Smooth muscle cell (in vitro differentiated cells): ENCODE measurements around the gene ADAMTS5. TPM values are rescaled to one million over a fixed set of nuclear protein-coding genes. Genes with fewer than 3 reads are reported as not detected.

Experiments
- DNase-seq: peaks from one replicate; lab custom pipeline; 2025; ENCODE audit not compliant: unreplicated experiment; lab: John Stamatoyannopoulos, UW
- H2AFZ ChIP-seq: fragments of 200-600 bp; sonication (generic); 2 replicates; pipeline ENCODE4 v1.6.0; 2016; ENCODE audit warnings: antibody characterized with exemption, low read depth, mild to moderate bottlenecking
- H3F3A ChIP-seq: fragments of 200-600 bp; sonication (generic); 2 replicates; pipeline ENCODE4 v1.6.0; 2017; ENCODE audit warnings: antibody characterized with exemption, low read depth
- H3K27ac ChIP-seq: fragments of 200-600 bp; sonication (generic); 2 replicates; pipeline ENCODE4 v1.5.1; 2016; ENCODE audit warnings: low read depth, mild to moderate bottlenecking
- H3K27me3 ChIP-seq: fragments of 200-600 bp; sonication (generic); 2 replicates; pipeline ENCODE4 v1.6.1; 2016; ENCODE audit warnings: low read depth, mild to moderate bottlenecking
- H3K36me3 ChIP-seq: fragments of 200-600 bp; sonication (generic); 2 replicates; pipeline ENCODE4 v1.5.1; 2016; ENCODE audit warnings: low read depth
- H3K4me1 ChIP-seq: fragments of 200-600 bp; sonication (generic); 2 replicates; pipeline ENCODE4 v1.5.1; 2016; ENCODE audit warnings: low read depth
- H3K4me2 ChIP-seq: fragments of 200-600 bp; sonication (generic); 2 replicates; pipeline ENCODE4 v1.6.0; 2016; ENCODE audit warnings: mild to moderate bottlenecking
- H3K4me3 ChIP-seq: fragments of 200-600 bp; sonication (generic); 2 replicates; pipeline ENCODE4 v1.5.1; 2016; ENCODE audit warnings: mild to moderate bottlenecking
- H3K79me2 ChIP-seq: fragments of 200-600 bp; sonication (generic); 2 replicates; pipeline ENCODE4 v1.6.0; 2016; ENCODE audit warnings: low read depth, mild to moderate bottlenecking
- H3K9ac ChIP-seq: fragments of 200-600 bp; sonication (generic); 2 replicates; pipeline ENCODE4 v1.6.0; 2016; ENCODE audit warnings: low read depth
- H3K9me3 ChIP-seq: fragments of 200-600 bp; sonication (generic); replicated peaks from 2 replicates; pipeline ENCODE4 v1.5.1; 2016; ENCODE audit warnings: low read depth
- H4K20me1 ChIP-seq: fragments of 200-600 bp; sonication (generic); 2 replicates; pipeline ENCODE4 v1.6.0; 2016; ENCODE audit warnings: low read depth
- CTCF ChIP-seq: fragments of 200-600 bp; sonication (generic); IDR thresholded peaks from 2 replicates; pipeline ENCODE4 v1.5.1; 2017; ENCODE audit warnings: borderline replicate concordance, mild to moderate bottlenecking, antibody characterized with exemption; ENCODE audit not compliant: insufficient read depth, poor library complexity, severe bottlenecking
- WGBS: methylation state at CpG from one replicate; pipeline ENCODE4 v1.1.7; 2016; ENCODE audit warnings: low lambda C conversion rate; 5-methylcytosine and 5-hydroxymethylcytosine counted together
- polyA plus RNA-seq: library from polyadenylated mRNA; unstranded; fragments of >200 nt; fragmentation: Nextera tagmentation; extraction: Ambion mirVana; gene quantifications from 2 replicates; pipeline ENCODE4 v1.2.1, GENCODE V29; 2016
- total RNA-seq: library from RNA; depleted of rRNA; stranded (reverse); fragments of >200 nt; gene quantifications from 2 replicates; pipeline ENCODE4 v1.2.3, GENCODE V29; 2014

ADAMTS5 gene
- total RNA-seq, result 15.5 and 18.4 TPM in 2 replicates
- 6.5 and 7.6 TPM in 2 replicates for polyA plus RNA-seq

- DNase-seq, result peak; percentile 31
Observed at GRCh38 chr21:26967062-26967913, at the start of gene ADAMTS5. ADAMTS5 (minus strand) TSS chr21:26967088; CDS start chr21:26966391, 697 bp downstream.

GRCh38 chr21:27001526-27001925 is 34.6 kb upstream of the ADAMTS5 start:
- H3K9ac ChIP-seq, result no peak overlapping the region
- no peaks in the 10 kb centered on the region for H3K4me1 ChIP-seq
- H3K79me2 ChIP-seq, result no peaks in the 10 kb centered on the region
- no peak for TF ChIP-seq CTCF
- H3K27me3 ChIP-seq, result no peaks in the 10 kb centered on the region
- no peaks in the 10 kb centered on the region for H3F3A ChIP-seq
- 53% methylated on average over 1 of the region's 1 CpG for WGBS
- no peak overlapping the region for H3K4me3 ChIP-seq
- H2AFZ ChIP-seq, result peak overlapping the region; percentile 59
- H4K20me1 ChIP-seq, result no peaks in the 10 kb centered on the region
- no peak for DNase-seq
- peak overlapping the region; percentile 27 for H3K27ac ChIP-seq
- no peak overlapping the region for H3K4me2 ChIP-seq
- no peaks in the 10 kb centered on the region for H3K9me3 ChIP-seq
- no peaks in the 10 kb centered on the region for H3K36me3 ChIP-seq

More at GRCh38 chr21:26967062-26967913, at the start of gene ADAMTS5:
- peaks cover 5% of the 10 kb centered on the region for H3K79me2 ChIP-seq
- TF ChIP-seq CTCF, result no peak
- no peaks in the 10 kb centered on the region for H3F3A ChIP-seq
- H4K20me1 ChIP-seq, result no peaks in the 10 kb centered on the region
- no peaks in the 10 kb centered on the region for H3K36me3 ChIP-seq
- H3K4me1 ChIP-seq, result peaks cover 5% of the 10 kb centered on the region
- peak within 1 kb of the TSS; percentile 74 for H2AFZ ChIP-seq
- H3K27me3 ChIP-seq, result peaks cover 10% of the 10 kb centered on the region
- peak within 1 kb of the TSS; percentile 56 for H3K27ac ChIP-seq
- H3K9me3 ChIP-seq, result no peaks in the 10 kb centered on the region
- H3K4me3 ChIP-seq, result peak within 1 kb of the TSS; percentile 76
- WGBS, result under 1% methylated on average over 55 of the region's 55 CpGs
- H3K4me2 ChIP-seq, result peak within 1 kb of the TSS; percentile 94
- H3K9ac ChIP-seq, result peak within 1 kb of the TSS; percentile 45

GRCh38 chr21:26983576-26983975 is 16.7 kb upstream of the ADAMTS5 start:
- H3K9me3 ChIP-seq, result peaks cover 22% of the 10 kb centered on the region
- no peak overlapping the region for H3K27ac ChIP-seq
- peaks cover 4% of the 10 kb centered on the region for H3K36me3 ChIP-seq
- no peak for TF ChIP-seq CTCF
- no peak overlapping the region for H3K4me3 ChIP-seq
- no peak overlapping the region for H3K4me2 ChIP-seq
- no peak for DNase-seq
- H4K20me1 ChIP-seq, result no peaks in the 10 kb centered on the region
- no peaks in the 10 kb centered on the region for H3K4me1 ChIP-seq
- no peaks in the 10 kb centered on the region for H3F3A ChIP-seq
- H3K79me2 ChIP-seq, result no peaks in the 10 kb centered on the region
- H3K27me3 ChIP-seq, result no peaks in the 10 kb centered on the region
- 92% methylated on average over 5 of the region's 5 CpGs for WGBS
- H2AFZ ChIP-seq, result no peak overlapping the region
- H3K9ac ChIP-seq, result no peak overlapping the region
